GM23338 (cell line): ENCODE results near the gene MED13L.

ENCODE experiments used
- CREB1 ChIP-seq: fragments of 250-450 bp; sonication (Bioruptor Pico); IDR thresholded peaks from 2 replicates; pipeline ENCODE4 v1.5.0; 2020; ENCODE audit warnings: low read depth, mild to moderate bottlenecking, moderate library complexity
- CTCF ChIP-seq, 2 experiments: fragments of 200-600 bp in 1 of 2; sonication (generic) in 1 of 2; conservative IDR thresholded peaks; 2 replicates each; pipeline versions ENCODE4 v1.5.1 to v1.6.1; 2016 to 2017; ENCODE audit warnings: antibody characterized with exemption in 2 of 2, low read depth in 2 of 2, mild to moderate bottlenecking in 2 of 2, moderate library complexity in 1 of 2
- EZH2 ChIP-seq: fragments of 200-600 bp; sonication (generic); IDR thresholded peaks from one replicate; pipeline ENCODE4 v1.8.0; 2017; ENCODE audit warnings: antibody characterized with exemption, mild to moderate bottlenecking, low read depth; ENCODE audit not compliant: unreplicated experiment
- EZH2phosphoT487 ChIP-seq: fragments of 200-600 bp; sonication (generic); IDR thresholded peaks from one replicate; pipeline ENCODE4 v1.8.1; 2018; ENCODE audit warnings: antibody characterized with exemption; ENCODE audit not compliant: unreplicated experiment

- TF ChIP-seq CREB1 (no peak), CTCF (conservative IDR thresholded peaks at IDR 0.05; ENCODE audit: low read depth in 2 of 2) (no peak), EZH2phosphoT487 (no peak), EZH2 (no peak)
Observed at GRCh38 chr12:116226026-116226425, 51.5 kb downstream of the MED13L start.
